Esophagus squamous epithelium (tissue), 5 donors: Measurements from ENCODE around the gene FZD10. TPM values are rescaled to one million over a fixed set of nuclear protein-coding genes. Genes with fewer than 3 reads are reported as not detected.
A peak's percentile ranks its signal among the peaks of the same experiment; 100 is the strongest.

ENCODE experiments used
- DNase-seq: peaks from one replicate; lab custom pipeline; 2025; lab: John Stamatoyannopoulos, UW
- H3K27ac ChIP-seq, 4 donors: fragments of 200-600 bp; sonication (generic); one replicate each; pipeline ENCODE4 v1.5.1; 2016 to 2019; ENCODE audit warnings: mild to moderate bottlenecking in 1 of 4
- H3K27me3 ChIP-seq, 4 donors: fragments of 200-600 bp; sonication (generic); 1 replicate in 3 of 4; 2 replicates in 1 of 4; pipeline versions ENCODE4 v1.5.1 to v1.6.0; 2017 to 2021; ENCODE audit warnings: antibody characterized with exemption in 1 of 4
- H3K36me3 ChIP-seq, 3 donors: fragments of 200-600 bp; sonication (generic); one replicate each; pipeline ENCODE4 v1.5.1; 2016 to 2019
- H3K4me1 ChIP-seq, 3 donors: fragments of 200-600 bp; sonication (generic); one replicate each; pipeline ENCODE4 v1.5.1; 2017 to 2019
- H3K4me3 ChIP-seq, 4 donors: fragments of 200-600 bp; sonication (generic); 1 replicate in 3 of 4; 2 replicates in 1 of 4; pipeline ENCODE4 v1.5.1; 2016 to 2019; ENCODE audit warnings: mild to moderate bottlenecking in 2 of 4, moderate library complexity in 1 of 4
- H3K9me3 ChIP-seq, 3 donors: fragments of 200-600 bp; sonication (generic); one replicate each; pipeline ENCODE4 v1.5.1; 2016 to 2019
- POLR2A ChIP-seq, 4 donors: fragments of 450-650 bp; IDR thresholded peaks; one replicate each; pipeline ENCODE4 v1.6.1; 2017; ENCODE audit warnings: antibody characterized with exemption in 4 of 4, mild to moderate bottlenecking in 4 of 4, moderate library complexity in 3 of 4
- WGBS, 2 donors: methylation state at CpG; one replicate each; pipeline ENCODE4 v1.1.5; 2018; 5-methylcytosine and 5-hydroxymethylcytosine counted together
- intact Hi-C: fragments of 100-400 bp; cut with DNase I; formaldehyde crosslinking; loops from one replicate; pipeline ENCODE4 v1.15.0; 2022
- total RNA-seq, 4 donors: library from RNA; depleted of rRNA; stranded (reverse); fragments of >200 nt; gene quantifications; one replicate each; pipeline ENCODE4 v1.1.0, GENCODE V29; 2016
- TF ChIP-seq, protein P1 (sequence below), 6 experiments: fragments of 450-650 bp in 4 of 6; fragments of 200-600 bp in 2 of 6; sonication (generic) in 2 of 6; IDR thresholded peaks; one replicate each; pipeline ENCODE4 v1.5.1; 2016 to 2019; ENCODE audit warnings: antibody characterized with exemption in 6 of 6, mild to moderate bottlenecking in 4 of 6, moderate library complexity in 4 of 6
- donor health status: DM: yes; HTN: yes; CAD: no.

Gene FZD10
- total RNA-seq, 4 donors from 2014 or later = 7.2 to 16.3 (median 11.6) TPM

DNA sequence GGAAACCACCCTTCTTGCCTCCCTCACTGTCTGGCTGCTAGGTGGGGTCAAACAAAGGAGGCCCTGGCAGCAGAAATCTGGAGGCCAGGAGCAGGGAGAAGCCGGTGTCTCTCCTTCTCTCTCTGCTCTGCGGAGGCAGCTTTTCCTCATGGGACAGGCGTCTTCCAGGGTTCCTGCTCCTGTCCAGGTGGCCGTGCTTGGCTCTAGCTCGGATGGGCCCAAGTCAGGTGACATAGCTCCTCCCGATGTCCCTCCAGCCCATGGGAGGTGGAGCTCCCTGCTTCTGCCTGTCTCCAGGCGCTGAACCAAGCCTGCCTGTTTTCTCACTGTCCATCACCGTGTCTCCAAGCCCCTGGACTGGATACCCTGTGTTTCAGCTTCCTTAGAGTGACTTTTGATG is 30.5 kb upstream of the FZD10 start:
- Histone ChIP-seq H3K27ac (peak overlapping the region in 2 of 4 donors; percentile 9 to 67), H3K9me3 (no peaks in the 10 kb centered on the region), H3K4me3 (no peak overlapping the region), H3K27me3 (no peaks in the 10 kb centered on the region), H3K4me1 (peaks cover 45 to 100% (median 55%) of the 10 kb centered on the region in 3 donors), H3K36me3 (no peaks in the 10 kb centered on the region)
- WGBS, 2 donors = 83 to 90% methylated on average over 4 to 7 of the region's 8 CpGs
- intact Hi-C loops = no loop called here
- TF ChIP-seq, protein P1, sequence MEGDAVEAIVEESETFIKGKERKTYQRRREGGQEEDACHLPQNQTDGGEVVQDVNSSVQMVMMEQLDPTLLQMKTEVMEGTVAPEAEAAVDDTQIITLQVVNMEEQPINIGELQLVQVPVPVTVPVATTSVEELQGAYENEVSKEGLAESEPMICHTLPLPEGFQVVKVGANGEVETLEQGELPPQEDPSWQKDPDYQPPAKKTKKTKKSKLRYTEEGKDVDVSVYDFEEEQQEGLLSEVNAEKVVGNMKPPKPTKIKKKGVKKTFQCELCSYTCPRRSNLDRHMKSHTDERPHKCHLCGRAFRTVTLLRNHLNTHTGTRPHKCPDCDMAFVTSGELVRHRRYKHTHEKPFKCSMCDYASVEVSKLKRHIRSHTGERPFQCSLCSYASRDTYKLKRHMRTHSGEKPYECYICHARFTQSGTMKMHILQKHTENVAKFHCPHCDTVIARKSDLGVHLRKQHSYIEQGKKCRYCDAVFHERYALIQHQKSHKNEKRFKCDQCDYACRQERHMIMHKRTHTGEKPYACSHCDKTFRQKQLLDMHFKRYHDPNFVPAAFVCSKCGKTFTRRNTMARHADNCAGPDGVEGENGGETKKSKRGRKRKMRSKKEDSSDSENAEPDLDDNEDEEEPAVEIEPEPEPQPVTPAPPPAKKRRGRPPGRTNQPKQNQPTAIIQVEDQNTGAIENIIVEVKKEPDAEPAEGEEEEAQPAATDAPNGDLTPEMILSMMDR (IDR thresholded peaks at IDR 0.05) = no peak
- TF ChIP-seq POLR2A (IDR thresholded peaks at IDR 0.05) = no peak
- DNase-seq = no peak

DNA sequence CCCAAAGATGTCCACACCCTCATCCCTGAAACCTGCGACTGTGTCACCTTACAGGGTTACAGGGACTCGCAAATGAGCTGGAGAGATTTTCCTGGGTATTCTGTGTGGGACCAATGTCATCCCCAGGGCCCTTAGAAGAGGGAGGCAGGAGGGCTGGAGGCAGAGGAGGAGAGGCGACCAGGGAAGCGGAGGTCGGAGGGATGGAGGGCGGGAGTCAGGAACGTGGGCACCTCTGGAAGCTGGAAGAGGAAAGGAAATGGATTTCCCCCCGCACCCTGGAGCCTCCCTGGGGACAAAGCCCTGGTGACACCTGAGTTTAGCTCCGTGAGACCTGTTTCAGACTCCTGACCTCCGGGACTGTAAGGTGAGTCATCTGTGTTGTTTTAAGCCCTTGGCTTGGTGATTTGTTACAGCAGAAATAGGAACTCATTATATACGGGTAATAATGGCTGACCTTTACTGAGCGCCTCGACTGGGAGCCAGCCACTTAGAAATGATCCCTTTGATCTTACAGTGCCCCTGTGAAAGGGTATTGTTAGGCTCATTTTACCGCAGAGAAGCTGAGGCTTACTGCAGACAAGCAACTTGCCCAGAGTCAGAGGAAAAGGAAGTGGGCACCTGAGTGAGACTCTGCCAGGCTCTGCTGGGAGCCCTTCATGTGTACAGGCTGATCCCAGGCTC is 29.3 kb upstream of the FZD10 start:
- Histone ChIP-seq H3K27me3 (no peaks in the 10 kb centered on the region), H3K4me1 (peaks cover 42 to 100% (median 47%) of the 10 kb centered on the region in 3 donors), H3K9me3 (no peaks in the 10 kb centered on the region), H3K36me3 (no peaks in the 10 kb centered on the region), H3K4me3 (no peak overlapping the region), H3K27ac (peak overlapping the region in 3 of 4 donors; percentile 53 to 67 (median 57))
- no peak for DNase-seq
- intact Hi-C loops = no loop called here
- 33 to 51% methylated on average over 6 to 13 of the region's 14 CpGs for WGBS, 2 donors
- TF ChIP-seq, protein P1 (IDR thresholded peaks at IDR 0.05) = no peak

DNA sequence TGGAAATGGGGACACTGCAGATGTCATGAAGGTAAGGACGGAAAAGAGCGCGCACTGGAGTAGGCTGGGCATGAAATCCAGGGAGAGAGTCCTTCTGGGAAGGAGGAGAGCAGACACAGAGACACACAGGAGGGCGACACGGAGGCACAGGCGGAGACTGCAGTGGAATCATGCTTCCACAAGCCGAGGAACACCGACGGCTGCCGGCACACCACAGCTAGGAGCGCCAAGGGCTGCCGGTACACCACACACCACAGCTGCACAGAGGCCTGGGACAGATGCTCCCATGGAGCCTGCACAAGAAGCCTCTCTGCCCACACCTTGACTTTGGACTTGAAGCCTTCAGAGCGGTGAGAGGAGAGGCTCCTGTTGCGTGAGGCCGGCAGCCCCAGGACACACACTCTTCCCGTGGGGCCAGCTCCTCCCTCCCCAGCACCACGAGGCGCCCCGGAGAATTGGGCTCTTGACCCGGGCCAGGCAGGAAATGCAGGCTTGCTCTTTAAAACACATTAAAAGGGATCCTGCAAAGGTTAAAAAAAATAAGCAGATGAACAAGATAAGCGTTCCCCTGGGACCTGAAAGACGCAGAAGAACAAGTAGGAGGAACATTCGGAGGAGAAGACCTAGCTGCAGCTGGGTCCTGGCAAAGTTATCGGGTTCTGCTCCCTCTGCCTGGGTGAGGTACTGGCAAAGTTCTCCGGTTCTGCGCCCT is 28.3 kb upstream of the FZD10 start:
- 57 to 71% methylated on average over 13 to 19 of the region's 26 CpGs for WGBS, 2 donors
- Histone ChIP-seq H3K4me1 (peaks cover 32 to 100% (median 38%) of the 10 kb centered on the region in 3 donors), H3K27ac (peak overlapping the region in 2 of 4 donors; percentile 53 to 67), H3K4me3 (no peak overlapping the region), H3K9me3 (no peaks in the 10 kb centered on the region), H3K27me3 (no peaks in the 10 kb centered on the region), H3K36me3 (no peaks in the 10 kb centered on the region)
- no peak for TF ChIP-seq POLR2A (IDR thresholded peaks at IDR 0.05)
- TF ChIP-seq, protein P1 (IDR thresholded peaks at IDR 0.05) = no peak
- DNase-seq = no peak
- intact Hi-C loops = no loop called here

DNA sequence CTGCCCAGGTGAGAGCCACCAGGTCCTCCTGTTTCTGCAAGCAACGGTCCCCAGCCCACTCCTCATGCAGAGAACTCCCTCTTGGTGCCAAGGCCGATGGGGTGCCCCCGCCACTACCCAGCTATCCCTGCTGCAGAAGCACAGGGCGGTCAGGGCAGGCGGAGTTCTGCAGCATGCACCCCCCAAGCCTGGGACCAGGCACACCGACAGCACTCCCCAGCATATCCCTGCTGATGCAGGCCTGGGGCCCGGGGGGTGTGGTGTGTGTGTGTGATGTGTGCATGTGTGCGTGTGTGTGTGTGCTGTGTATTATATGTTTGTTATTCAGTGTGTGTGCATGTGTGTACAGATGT is 27.7 kb upstream of the FZD10 start:
- no peak for DNase-seq
- H3K36me3 ChIP-seq = no peaks in the 10 kb centered on the region
- H3K27me3 ChIP-seq = no peaks in the 10 kb centered on the region
- intact Hi-C loops = no loop called here
- H3K4me1 ChIP-seq = peaks cover 34 to 100% (median 37%) of the 10 kb centered on the region in 3 donors
- TF ChIP-seq POLR2A (IDR thresholded peaks at IDR 0.05) = no peak
- TF ChIP-seq, protein P1 (IDR thresholded peaks at IDR 0.05) = no peak
- no peak overlapping the region for H3K4me3 ChIP-seq
- no peaks in the 10 kb centered on the region for H3K9me3 ChIP-seq
- WGBS, 2 donors = 100% methylated on average over 1 of the region's 8 CpGs; no CpG with 5 or more reads in 1 of the 2 donors
- H3K27ac ChIP-seq = no peak overlapping the region

DNA sequence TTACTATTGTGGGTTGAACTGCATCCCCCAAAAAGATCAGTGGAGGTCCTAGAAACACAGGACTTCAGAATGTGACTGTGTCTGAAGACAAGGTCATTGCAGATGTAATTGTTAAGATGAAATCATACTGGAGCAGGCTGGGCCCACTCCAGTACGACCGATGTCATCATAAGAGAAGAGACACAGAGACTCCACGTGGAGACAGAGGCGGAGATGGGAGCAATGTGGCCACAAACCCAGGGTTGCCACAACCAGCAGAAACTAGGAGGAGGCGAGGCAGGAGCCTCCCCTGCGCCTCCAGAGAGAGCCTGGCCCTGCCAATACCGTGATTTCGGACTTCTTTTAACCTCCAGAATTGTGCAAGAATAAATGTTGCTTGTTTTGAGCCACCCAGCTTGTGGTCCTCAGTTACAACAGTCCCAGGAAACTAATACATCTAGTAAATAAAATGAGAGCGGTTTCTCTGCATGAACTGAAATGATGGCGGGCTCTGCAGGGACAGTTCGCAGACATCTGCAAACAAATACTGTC is 25.7 kb upstream of the FZD10 start:
- Histone ChIP-seq H3K4me1 (peaks cover 29 to 100% (median 32%) of the 10 kb centered on the region in 3 donors), H3K4me3 (peak overlapping the region in 2 of 4 donors; percentile 13 to 34), H3K27ac (peak overlapping the region; percentile 75 to 89 (median 85)), H3K27me3 (peaks cover 0 to under 1% (median 0%) of the 10 kb centered on the region in 4 donors), H3K36me3 (no peaks in the 10 kb centered on the region), H3K9me3 (no peaks in the 10 kb centered on the region)
- no peak for DNase-seq
- no peak for TF ChIP-seq POLR2A (IDR thresholded peaks at IDR 0.05)
- TF ChIP-seq, protein P1 (IDR thresholded peaks at IDR 0.05) = no peak
- 25 to 36% methylated on average over 11 of the region's 11 CpGs for WGBS, 2 donors
- intact Hi-C loops = no loop called here
